Hepatic stellate cell (primary cell): ENCODE data around the gene EYA2.
A peak's percentile ranks its signal among the peaks of the same experiment; 100 is the strongest.
"Not testable (repeated sequence)": the region's sequence is repeated elsewhere in the genome, so short reads cannot be mapped to it uniquely, and the experiment has no call there.

Experiments used
- DNase-seq: peaks from one replicate; pipeline ENCODE4 v3.0.0; 2011; ENCODE audit warnings: low spot score

Gene EYA2

DNA sequence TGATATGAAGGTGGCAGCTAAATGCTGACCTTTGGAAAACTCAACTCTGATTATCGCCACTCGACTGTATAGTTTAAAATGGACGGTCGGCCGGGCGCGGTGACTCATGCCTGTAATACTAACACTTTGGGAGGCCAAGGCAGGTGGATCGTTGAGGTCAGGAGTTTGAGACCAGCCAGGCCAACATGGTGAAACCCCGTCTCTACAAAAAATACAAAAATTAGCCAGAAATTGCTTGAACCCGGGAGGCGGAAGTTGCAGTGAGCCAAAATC lies 310.1 kb downstream of the EYA2 start:
- DNase-seq = not testable (repeated sequence)

DNA sequence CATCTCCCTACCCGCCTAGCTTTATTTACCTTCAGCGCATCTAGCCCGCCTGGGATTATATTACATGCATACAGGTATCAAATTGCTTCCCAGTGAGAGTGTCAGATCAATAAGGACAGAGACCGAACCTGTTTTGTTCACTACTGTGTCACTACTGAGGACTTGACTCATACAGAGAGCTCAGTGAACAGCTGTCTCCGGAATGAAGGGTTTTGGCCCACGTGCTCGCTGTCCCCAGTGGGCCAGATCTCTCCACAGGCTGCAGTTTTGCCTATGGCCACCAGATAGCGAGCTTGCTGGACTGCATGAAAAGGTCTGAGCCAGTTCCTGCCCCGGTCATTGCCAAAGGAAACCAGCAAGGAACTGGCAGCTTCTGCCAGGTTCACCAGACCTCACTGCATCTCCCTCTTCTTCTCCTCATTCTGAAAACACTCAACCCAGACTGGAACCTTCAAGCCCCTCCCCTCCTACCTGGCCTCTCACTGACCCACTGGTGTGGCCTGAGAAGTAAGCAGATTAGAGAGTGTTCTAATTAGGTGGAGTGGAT lies 311.0 kb downstream of the EYA2 start:
- DNase-seq = peak; percentile 73

DNA sequence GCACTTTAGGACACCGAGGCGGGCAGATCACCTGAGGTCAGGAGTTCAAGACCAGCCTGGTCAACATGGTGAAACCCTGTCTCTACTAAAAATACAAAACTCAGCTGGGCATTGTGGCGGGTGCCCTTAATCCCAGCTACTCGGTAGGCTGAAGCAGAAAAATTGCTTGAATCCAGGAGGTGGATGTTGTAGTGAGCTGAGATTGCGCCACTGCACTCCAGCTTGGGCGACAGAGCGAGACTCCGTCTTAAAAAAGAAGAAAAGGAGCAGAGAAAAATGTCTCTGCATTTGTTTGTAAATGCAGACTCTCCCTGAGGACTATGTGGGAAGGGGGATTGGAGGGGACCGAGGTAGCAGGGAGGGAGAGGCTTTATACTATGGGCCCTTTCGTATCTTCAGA lies 311.9 kb downstream of the EYA2 start:
- not testable (repeated sequence) for DNase-seq

DNA sequence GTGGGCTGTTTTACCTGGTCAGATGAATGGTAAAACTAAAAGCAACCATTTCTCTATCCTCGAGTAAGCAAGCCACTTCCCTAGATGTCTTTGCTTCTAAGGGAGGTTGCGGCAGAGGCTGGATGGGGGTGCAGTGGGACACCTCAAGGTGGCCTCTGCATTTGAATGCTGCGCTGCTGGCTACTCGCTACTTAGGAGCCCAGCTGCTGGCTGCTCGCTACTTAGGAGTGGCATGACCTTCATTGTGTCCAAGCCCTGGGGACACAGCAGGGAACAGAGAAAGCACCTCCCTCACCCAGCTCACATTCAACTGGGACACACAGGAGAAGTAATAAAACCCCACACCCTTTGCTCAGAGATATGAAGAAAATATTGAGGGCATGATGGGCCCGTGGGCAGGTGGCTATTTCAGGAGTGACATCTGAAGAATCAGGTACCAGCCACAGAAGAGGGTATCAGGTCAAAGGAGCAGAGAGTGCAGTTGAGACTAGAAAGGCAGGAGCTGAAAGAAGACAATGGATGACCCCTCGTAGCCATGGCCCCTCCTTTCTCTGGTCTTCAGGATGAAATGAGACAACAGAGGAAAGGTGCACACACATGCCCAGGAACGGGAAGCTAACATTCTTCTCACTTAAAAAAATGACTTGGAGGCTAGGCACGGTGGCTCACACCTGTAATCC lies 312.5 kb downstream of the EYA2 start:
- no peak for DNase-seq

DNA sequence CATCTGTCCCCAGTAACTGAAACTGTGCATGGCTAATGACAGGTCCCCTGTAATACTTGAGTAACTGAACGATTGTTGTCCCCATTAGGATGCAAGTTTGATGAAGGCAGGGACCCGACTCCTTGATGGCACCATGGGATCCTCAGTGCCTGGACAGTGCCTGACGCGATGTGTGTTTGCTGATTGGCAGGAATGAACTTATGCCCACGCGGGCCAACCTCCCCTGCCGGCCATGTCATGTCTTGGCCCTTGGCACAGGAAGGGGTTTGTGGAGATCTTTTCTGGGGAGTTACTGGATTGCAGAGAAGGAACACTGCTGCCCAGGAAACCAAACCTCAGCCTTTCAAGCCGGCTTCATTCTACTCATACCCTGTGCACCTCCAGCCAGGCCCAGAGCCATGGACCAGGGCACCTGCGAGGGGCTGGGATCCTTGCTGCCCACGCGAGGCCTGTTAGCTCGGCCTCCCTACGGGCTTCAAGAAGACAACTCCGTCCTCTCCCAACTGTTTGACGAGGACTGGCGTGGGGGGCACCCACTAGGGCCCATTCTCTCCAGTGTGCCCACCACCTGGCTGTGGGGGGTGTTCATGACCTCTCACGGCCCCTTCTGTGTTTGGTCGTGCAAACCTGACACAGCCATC lies 314.0 kb downstream of the EYA2 start:
- DNase-seq = no peak

DNA sequence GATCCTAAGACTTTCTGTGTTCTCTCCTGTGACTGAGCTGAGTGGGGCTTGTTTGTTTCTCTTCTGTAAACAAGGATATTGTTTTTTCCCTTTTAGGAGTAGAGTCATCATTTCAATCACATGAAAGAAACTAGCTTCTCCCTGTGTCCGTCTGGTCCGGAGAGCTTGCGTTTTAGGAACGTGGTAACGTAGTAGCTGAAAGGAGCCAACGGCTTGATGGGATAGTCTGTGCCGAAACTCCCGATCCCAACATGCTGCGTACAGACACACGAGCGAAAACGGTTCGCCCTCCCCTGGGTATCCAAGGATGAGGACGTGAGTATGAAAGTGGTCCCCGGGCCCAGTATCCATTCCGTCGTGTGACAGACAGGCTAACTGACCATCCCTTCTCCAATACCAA lies 315.3 kb downstream of the EYA2 start:
- DNase-seq = no peak

- no peak for DNase-seq
Observed at GRCh38 chr20:47210470-47210869, 315.8 kb downstream of the EYA2 start.

- DNase-seq = no peak
Observed at GRCh38 chr20:47211036-47211435, 316.4 kb downstream of the EYA2 start.

GRCh38 chr20:47212606-47213207 lies 318.1 kb downstream of the EYA2 start:
- no peak for DNase-seq

GRCh38 chr20:47213966-47214365 lies 319.3 kb downstream of the EYA2 start:
- no peak for DNase-seq

DNA sequence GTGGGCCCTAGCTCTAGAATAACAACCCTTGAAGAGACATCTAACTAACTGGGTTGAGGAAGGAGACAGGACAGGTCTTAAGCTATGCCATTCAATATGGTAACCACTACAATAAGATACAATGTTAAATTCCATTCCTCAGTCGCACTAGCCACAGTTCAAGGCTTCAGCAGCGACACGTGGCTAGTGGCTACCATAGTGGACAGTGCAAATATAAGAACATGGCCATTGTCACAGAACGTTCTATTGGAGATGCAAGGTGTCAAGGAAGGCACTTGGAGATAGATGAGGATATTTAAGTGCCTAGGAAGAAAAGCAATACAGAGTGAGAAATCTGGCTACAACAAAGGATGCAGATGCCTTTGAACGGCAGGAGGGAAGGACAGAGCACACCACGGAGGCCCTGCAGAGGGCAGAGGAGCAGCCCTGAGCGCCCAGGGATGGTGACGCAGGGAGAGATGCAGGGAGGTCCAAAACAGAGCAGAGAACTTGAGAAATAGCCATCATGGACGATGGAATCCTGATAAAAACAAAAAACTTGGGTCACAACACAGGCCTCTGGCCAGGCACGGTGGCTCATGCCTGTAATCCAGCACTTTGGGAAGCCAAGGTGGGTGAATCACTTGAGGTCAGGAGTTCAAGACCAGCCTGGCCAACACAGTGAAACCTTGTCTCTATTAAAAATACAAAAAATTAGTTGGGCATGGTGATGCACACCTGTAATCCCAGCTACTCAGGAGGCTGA lies 321.2 kb downstream of the EYA2 start:
- no peak for DNase-seq

- DNase-seq = no peak
Observed at GRCh38 chr20:47216819-47217410, 322.3 kb downstream of the EYA2 start.

DNA sequence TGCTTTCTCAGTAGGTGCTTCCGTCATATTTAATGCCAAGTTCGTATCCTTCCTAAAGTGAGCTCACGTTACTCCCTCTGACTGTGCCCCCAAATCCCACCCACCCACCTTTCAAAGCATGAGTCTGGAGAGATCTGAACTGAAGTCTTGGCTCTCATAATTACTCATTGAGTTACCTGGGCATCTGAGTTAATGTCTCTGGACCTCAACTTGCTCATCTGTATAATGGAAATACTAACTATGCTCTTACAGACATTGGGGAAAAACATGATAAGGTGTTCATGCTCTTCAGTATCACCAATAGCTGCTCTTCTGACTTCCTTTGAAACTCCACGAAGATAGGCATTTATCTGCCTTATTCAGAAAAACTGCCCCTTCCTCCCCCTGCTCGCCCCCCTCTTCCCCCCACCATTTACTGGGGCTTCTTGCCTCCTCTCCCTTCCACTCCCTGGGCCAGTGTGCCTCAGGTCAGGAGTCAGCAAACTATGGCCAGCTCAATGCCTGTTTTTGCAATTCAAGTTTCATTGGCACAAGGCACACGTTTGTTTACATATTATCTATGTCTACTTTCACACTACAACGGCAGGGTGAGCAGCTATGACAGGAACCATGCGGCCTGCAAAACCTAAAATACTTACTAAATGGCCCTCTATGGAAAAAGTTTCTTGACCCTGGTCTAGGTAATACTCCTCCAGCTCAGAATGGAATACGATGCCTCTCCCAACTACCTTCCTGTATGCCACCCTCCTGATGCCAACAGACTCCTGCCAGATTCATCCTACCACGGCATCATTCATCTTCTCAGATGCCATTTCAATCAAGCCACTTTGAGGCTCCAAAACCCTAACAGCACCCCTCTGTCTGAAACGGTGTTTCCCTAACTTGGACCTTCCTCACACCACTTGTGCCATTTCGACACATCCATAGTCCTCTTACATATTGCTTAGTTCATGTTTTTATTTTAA lies 323.1 kb downstream of the EYA2 start:
- DNase-seq = no peak

GRCh38 chr20:47220161-47220582 lies 325.5 kb downstream of the EYA2 start:
- DNase-seq = peak; percentile 41

DNA sequence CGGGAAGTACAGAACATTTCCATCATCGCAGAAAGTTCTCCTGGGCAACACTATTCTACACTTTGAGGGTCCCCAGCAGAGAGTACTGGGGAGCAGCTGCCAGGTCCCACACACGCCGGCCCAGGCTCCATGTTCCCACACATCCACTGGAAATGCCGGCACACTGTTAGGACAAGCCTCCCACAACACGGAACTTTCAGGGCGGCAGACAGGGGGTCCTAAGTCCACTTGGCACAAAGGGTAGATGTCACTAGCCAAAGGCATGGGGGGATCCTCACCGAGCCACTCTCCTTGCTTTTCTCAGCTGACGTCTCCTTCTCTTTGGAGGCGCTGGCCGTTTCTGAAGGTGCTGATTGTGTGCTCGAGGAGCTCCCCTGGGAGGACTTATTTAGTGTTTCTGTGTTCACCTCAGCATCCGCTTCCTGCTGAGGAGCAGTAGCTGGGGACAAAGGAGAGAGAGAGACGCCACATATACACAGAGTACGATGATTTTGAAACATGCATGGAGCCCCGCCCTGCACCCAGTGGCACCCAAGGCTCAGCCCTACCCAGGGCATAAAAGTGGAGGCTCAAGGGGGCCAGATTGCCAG lies 326.5 kb downstream of the EYA2 start:
- no peak for DNase-seq

GRCh38 chr20:47222468-47223119 lies 328.0 kb downstream of the EYA2 start:
- DNase-seq = no peak

GRCh38 chr20:47223896-47224295 lies 329.3 kb downstream of the EYA2 start:
- DNase-seq = no peak

- no peak for DNase-seq
Observed at GRCh38 chr20:47224300-47224791, 329.7 kb downstream of the EYA2 start.

DNA sequence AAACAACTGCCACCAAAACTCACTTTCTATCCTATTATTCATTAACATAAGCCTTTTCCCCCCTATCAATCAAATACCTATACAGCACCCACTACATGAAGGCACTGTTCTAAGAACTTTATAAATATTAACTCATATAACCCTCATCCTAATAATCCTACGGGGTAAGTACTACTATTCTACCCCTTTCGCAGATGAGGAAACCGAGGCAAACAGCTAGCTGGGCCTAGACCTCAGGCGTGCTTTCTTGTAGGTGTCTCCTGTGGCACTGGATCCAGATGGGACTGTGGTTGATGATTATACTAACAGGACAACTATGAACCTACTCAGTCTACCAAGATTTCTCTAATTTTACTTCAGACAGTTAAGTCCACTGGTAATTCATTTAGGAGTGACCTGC lies 330.2 kb downstream of the EYA2 start:
- DNase-seq = no peak

DNA sequence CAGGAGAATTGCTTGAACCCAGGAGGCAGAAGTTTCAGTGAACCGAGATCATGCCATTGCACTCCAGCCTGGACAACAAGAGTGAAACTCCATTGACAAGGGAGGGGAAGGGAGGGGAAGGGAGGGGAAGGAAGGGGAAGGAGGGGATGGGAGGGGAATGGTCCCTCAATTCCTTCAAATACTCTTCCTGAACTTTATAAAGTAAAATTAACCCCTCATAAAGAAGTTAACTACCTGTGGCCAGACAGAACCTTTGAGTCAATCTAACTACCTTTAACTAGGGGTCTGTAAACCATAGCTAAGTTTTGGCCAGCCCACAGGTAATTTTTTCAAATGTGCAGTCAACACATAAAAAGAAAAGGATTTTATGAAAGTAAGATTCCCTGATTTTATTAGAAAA lies 330.8 kb downstream of the EYA2 start:
- DNase-seq = no peak
